ENCODE measurements around the gene CTNNBL1.

Gene CTNNBL1

GRCh38 chr20:37914672-37915433 lies 221.0 kb downstream of the CTNNBL1 start:
- peaks cover 11% of the 10 kb centered on the region for H3K27me3 ChIP-seq (ENCODE audit: insufficient read depth, poor library complexity, severe bottlenecking)
- H3K4me1 ChIP-seq (ENCODE audit: insufficient read depth, poor library complexity, severe bottlenecking): no peaks in the 10 kb centered on the region
- ATAC-seq (ENCODE audit: low read depth): no peak
- no peak for TF ChIP-seq CTCF (IDR thresholded peaks at IDR 0.05; ENCODE audit: poor library complexity, severe bottlenecking)
- H3K4me3 ChIP-seq (ENCODE audit: severe bottlenecking): no peak overlapping the region
- no peaks in the 10 kb centered on the region for H3K9me3 ChIP-seq (ENCODE audit: severe bottlenecking)
- DNase-seq (ENCODE audit: low spot score): no peak
- H3K27ac ChIP-seq (ENCODE audit: poor library complexity, severe bottlenecking): no peak overlapping the region
- no peaks in the 10 kb centered on the region for H3K36me3 ChIP-seq (ENCODE audit: low read depth)

- ATAC-seq (ENCODE audit: low read depth) (no peak), DNase-seq (ENCODE audit: low spot score) (no peak)
- TF ChIP-seq CTCF (IDR thresholded peaks at IDR 0.05; ENCODE audit: poor library complexity, severe bottlenecking): no peak
- Histone ChIP-seq H3K36me3 (ENCODE audit: low read depth) (no peaks in the 10 kb centered on the region), H3K9me3 (ENCODE audit: severe bottlenecking) (no peaks in the 10 kb centered on the region), H3K27me3 (ENCODE audit: insufficient read depth, poor library complexity, severe bottlenecking) (peaks cover 11% of the 10 kb centered on the region), H3K4me3 (ENCODE audit: severe bottlenecking) (no peak overlapping the region), H3K27ac (ENCODE audit: poor library complexity, severe bottlenecking) (no peak overlapping the region), H3K4me1 (ENCODE audit: insufficient read depth, poor library complexity, severe bottlenecking) (no peaks in the 10 kb centered on the region)
These were observed 221.6 kb downstream of the CTNNBL1 start for GRCh38 chr20:37915434-37915787.

- Histone ChIP-seq H3K4me1 (ENCODE audit: insufficient read depth, poor library complexity, severe bottlenecking) (no peaks in the 10 kb centered on the region), H3K4me3 (ENCODE audit: severe bottlenecking) (no peak overlapping the region), H3K9me3 (ENCODE audit: severe bottlenecking) (no peaks in the 10 kb centered on the region), H3K36me3 (ENCODE audit: low read depth) (no peaks in the 10 kb centered on the region), H3K27me3 (ENCODE audit: insufficient read depth, poor library complexity, severe bottlenecking) (peaks cover 11% of the 10 kb centered on the region), H3K27ac (ENCODE audit: poor library complexity, severe bottlenecking) (no peak overlapping the region)
- DNase-seq (ENCODE audit: low spot score) (peak; percentile 75), ATAC-seq (ENCODE audit: low read depth) (peak; percentile 7; the same call in 1 of the 3 replicates)
- no peak for TF ChIP-seq CTCF (IDR thresholded peaks at IDR 0.05; ENCODE audit: poor library complexity, severe bottlenecking)
These were observed 222.2 kb downstream of the CTNNBL1 start for GRCh38 chr20:37915800-37916570.

- Histone ChIP-seq H3K4me1 (ENCODE audit: insufficient read depth, poor library complexity, severe bottlenecking) (no peaks in the 10 kb centered on the region), H3K27ac (ENCODE audit: poor library complexity, severe bottlenecking) (no peak overlapping the region), H3K4me3 (ENCODE audit: severe bottlenecking) (no peak overlapping the region), H3K36me3 (ENCODE audit: low read depth) (no peaks in the 10 kb centered on the region), H3K27me3 (ENCODE audit: insufficient read depth, poor library complexity, severe bottlenecking) (peaks cover 11% of the 10 kb centered on the region), H3K9me3 (ENCODE audit: severe bottlenecking) (no peaks in the 10 kb centered on the region)
- no peak for DNase-seq (ENCODE audit: low spot score)
- no peak for ATAC-seq (ENCODE audit: low read depth)
- TF ChIP-seq CTCF (IDR thresholded peaks at IDR 0.05; ENCODE audit: poor library complexity, severe bottlenecking): no peak
These were observed 223.6 kb downstream of the CTNNBL1 start for GRCh38 chr20:37917461-37917860.

GRCh38 chr20:37918035-37918434 lies 224.2 kb downstream of the CTNNBL1 start:
- no peaks in the 10 kb centered on the region for H3K36me3 ChIP-seq (ENCODE audit: low read depth)
- no peaks in the 10 kb centered on the region for H3K9me3 ChIP-seq (ENCODE audit: severe bottlenecking)
- DNase-seq (ENCODE audit: low spot score) (no peak), ATAC-seq (ENCODE audit: low read depth) (no peak)
- H3K27me3 ChIP-seq (ENCODE audit: insufficient read depth, poor library complexity, severe bottlenecking): peaks cover 8% of the 10 kb centered on the region
- no peaks in the 10 kb centered on the region for H3K4me1 ChIP-seq (ENCODE audit: insufficient read depth, poor library complexity, severe bottlenecking)
- no peak overlapping the region for H3K27ac ChIP-seq (ENCODE audit: poor library complexity, severe bottlenecking)
- no peak overlapping the region for H3K4me3 ChIP-seq (ENCODE audit: severe bottlenecking)
- TF ChIP-seq CTCF (IDR thresholded peaks at IDR 0.05; ENCODE audit: poor library complexity, severe bottlenecking): no peak
